GM18907 (cell line): Measurements from ENCODE around the gene CTNND2.

ENCODE experiments used
- ATAC-seq: cut with Tn5 transposase; IDR thresholded peaks from one replicate; pipeline ENCODE4 v1.9.1; 2021; ENCODE audit warnings: mild to moderate bottlenecking, moderate library complexity; ENCODE audit not compliant: unreplicated experiment

CTNND2 gene

DNA sequence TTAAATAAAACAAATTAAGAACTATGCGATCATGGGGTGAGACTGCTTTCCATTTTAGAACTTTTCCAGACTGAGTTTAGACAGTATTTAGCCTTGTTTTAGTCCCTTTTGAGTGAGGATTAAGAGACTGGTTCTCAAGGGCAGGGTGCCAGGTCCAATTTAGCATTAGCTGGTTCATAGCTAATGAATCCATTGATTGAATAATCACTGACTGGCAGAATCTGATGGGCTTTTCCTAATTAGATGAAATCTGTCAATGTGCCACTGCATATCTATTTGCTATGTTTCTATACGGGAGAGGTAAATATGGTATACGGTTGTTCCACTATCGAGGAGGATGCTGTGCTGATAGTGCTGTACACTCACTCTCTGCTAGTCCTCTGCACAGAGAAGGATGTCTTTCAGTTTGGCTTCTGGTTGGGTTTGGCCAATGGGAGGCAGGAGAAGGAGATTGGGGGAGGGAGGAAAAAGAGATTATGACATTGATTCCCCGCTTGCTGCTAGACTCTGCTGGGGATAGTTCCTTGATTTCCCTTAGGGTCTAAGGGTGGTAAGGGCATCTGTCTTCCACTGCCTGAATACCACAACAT, 496.6 kb downstream of the CTNND2 start:
- no peak for ATAC-seq

DNA sequence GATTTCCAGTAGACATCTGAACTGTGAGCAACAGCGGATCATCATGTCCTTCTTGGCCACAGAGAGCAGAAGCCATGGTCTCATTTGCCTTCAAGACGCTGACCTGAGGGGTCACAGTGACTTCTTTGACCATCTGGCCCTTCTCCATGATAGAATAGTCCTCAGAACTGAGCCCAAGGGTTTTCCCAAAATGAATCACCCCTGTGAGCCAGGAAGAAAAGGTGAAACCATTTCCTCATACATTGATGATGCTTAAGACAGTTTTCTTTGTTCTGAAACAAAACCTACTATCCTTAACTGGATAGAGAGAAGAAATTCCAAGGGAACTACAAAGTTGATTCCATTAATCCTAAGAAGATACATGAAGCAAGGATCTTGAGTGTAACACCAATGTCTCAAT, 503.9 kb downstream of the CTNND2 start:
- no peak for ATAC-seq

DNA sequence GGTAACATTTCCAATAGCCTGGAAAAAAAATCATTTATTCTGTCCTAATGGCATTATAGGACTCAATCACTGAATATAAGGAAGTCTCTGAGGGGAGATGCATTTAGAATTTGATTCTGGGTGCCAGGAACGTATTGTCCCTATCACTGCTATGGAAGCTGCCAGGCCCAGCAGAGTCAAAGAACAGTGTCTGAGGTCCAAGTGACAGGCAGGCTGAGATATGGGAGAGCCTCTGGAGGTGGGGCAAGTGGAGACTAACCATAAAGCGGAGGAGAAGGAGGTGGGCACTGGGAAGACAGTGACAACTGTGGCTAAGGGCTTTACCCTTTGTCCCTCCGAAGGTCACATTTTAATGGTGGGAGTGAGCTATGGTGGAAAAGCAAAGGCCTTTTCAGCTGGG, 505.5 kb downstream of the CTNND2 start:
- ATAC-seq, result no peak

DNA sequence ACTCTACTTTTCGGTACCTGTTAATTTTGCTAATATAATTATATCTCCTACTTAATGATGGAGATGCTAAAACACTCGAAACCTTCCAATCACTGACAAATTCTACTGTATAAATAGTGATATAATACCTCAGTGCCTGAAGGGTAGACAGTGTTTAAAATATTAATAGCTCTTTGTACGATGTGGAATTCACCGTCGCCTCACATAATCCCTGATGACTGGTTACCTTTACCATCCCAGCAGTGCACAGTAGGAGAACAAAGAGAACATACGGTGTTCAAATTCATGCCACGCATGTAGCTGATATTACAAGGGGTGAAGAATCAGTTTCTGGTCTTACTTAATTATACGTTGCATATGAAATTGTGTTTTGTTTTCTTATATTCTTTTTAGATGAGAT, 506.7 kb downstream of the CTNND2 start:
- ATAC-seq, result no peak

DNA sequence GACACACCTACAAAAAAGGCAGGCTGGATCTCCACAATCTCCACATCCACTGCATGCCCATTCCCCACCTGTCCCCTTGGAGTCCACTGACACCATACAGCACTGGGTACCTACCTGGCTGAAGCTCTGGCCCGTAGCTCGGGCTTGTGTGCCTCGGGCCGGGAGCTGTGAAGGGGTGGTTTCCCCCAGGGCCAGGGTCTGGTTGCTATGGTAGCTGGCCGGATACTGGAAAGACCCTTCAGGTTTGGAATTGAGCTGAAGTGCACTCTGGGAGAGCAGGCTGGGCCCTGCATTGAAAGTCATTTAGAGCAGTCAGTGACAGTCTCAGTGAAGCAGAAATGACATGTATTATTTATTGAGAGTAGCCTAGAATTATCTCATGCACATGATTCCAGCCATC, 507.3 kb downstream of the CTNND2 start:
- ATAC-seq, result no peak

DNA sequence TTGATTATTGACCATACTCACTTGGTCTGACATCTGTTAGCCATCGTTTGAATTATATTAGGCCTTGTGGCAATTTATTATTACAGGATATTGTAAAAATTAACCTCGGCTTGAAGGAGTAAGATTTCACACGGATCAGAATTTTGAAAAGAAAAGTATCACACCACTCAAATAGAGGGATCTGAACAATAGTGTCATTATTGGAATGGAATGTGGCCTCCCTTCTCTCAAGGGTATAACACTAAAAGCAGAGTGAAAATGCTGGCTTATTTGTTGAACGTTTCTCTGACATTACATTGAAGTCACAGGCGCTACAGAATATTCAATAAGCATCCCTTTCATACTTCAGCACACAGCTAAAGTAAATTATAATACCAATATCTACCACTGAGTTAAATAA, 509.3 kb downstream of the CTNND2 start:
- ATAC-seq, result no peak

DNA sequence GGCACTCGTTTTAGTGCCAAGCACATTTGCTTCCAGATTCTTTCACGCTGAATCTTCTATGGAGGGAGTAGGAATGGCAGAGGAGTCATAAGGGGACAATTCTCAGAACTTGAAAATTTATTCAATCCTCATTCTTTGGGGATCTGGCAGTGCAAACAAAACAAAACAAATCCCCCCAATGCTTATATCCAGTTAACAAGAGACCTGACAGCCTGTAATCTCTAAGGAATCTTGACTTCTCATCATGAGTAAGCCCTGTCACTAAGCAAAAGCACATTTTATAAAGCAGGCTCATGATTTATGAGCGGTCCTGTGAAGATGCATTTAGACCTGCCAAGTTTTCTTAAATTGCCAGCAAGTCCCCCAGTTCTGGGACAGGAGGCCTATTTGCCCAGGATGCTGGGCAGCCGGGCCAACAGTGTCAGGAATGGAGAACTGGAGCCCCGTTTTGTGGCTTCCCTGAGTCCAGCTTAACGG, 513.9 kb downstream of the CTNND2 start:
- ATAC-seq, result no peak

DNA sequence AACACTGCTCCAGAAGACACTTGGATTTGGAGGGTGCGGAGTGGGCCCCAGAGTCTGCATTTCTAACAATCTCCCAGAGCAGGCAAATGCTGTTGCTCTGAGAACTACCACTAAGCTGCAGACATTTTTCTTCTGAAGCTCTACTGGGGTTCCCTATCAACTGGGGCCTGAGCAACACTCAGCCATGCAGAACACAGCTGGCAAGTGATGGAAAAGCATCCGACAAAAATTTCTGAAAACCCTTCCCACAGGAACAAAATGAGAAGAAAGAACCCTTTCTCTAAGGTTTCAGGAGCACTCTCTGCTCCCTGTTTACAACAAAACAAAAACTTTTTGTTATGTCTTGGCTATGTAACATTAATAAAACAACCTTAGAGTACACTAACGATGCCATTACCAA, 516.9 kb downstream of the CTNND2 start:
- no peak for ATAC-seq

DNA sequence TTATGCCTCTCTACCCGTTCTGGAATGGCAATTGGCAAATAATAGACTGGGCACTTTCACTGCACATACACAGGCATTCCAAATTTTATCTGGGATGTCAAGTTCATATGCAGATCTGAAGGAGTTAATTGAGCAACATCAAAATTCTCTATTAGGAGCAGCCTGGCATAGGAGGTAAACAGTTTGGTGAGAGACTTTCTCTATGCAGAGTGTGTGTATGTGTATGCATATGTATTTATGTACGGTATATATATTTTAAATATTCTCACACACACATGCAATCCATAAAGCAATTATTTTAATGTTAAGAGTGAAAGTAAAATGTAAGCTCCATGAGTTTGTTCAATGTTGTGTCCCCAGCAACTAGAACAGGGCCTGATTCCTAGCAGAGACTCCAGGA, 517.8 kb downstream of the CTNND2 start:
- ATAC-seq, result no peak

DNA sequence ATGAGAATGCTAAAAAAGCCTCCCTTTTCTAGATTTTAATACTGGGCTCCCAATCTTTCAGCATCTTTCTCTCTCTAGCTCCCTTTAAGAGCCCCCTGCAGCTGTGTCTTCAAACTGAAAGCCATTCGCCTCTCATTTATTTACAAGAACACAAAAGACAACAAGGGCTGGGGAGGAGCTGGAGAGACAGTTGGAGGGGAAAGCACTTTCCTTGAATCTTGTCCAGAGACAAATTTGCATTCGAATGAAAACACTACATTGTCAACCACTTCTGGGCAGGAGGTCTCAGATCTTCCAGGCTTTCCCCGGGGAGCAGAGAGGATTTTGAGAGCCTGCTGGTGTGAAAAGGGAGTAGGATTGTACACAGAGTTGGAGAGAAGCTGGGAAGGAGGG, 518.3 kb downstream of the CTNND2 start:
- ATAC-seq, result no peak

DNA sequence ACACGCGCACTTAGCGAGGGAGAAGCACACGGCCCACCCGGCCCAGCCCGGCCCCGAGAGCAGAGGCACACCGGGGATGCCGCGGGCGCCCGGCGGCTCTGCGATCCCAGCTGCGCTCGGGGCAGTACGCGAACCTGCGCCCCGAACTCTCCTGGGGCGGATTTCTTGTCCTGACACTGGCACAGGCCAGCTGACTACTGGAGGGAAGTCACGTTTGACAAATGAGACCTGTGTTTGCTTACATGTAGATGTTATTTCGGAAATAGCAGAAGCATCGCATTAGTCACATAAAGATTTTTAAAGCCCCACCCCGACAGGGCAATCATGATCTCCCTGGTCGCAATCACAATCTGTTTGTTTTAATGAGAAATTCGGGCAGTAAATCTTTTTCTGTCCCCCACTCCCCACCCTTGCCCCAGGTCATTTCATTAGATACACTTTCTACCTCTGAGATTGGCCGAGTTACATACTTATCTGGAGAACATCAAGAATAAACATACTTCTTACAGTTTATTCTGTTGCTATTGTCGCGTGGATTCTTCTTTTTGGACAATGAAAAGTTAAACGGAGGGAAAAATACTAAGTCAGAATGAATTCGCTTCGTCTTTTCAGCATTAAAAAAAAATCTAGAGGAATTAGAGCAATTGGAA, 518.9 kb downstream of the CTNND2 start:
- ATAC-seq, result no peak

DNA sequence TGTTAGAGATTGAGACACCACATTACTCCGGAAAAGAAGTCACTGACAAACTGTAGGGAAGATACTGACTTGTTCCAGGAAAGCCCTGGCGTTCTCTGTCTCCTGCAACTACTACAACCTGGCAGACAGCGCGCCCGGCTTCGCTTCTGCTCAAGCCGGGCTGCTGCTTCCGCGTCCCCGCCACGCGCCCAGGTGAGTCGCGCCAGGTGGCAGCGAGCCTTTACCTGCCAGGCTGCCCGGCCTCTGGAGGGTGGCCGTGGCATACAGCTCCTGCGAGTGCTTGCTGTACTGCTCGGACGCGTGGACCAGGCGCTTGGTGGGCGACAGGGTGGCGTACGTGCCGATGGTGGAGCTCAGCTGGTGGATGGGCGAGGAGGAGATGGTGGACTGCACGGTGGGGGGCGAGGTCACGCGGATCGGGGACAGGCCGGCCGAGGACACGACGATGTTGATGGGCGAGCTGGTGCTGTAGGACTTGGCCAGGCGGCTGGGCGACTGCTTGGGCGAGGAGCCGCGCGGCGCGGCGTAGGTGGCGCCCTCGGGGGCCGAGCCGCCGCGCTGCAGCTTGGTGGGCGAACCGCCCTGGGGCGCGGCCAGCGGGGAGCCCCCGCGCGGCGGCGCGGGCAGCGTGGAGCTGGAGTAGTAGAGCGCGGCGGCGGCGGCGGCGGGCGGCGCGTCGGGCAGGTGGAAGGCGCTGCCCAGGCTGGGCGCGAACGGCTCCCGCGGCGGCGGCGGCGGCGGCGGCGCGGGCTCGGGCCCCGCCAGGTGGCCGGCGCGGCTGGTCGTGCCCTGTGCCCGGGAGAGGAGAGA, 519.6 kb downstream of the CTNND2 start:
- ATAC-seq, result no peak

DNA sequence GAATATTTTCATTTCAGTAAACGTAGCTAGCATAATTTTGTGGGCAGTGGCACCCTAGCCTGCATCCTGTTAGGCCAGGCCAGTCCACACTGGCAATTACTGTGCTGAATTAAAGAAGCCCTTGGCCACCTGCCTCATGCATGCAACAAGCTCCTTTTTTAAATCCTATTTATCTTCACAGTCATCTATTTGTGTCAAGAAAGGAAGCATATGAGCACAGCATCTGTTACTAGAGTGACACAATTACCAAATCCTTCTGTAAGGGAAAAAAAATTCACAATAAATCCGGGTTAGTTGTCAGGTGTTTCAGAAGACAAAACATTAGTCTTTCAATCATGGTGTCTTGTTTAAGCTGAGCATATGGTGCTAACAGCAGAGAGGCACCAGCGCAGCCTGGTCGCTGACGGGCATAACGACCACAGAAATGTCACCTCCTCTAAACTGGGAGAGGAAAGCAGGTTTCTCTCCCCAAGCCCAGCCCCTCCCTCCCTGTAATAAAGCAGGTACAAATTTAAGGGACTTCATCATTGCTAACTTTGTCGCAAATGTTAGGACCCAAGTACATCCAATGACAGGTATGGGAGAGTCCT, 520.6 kb downstream of the CTNND2 start:
- no peak for ATAC-seq

DNA sequence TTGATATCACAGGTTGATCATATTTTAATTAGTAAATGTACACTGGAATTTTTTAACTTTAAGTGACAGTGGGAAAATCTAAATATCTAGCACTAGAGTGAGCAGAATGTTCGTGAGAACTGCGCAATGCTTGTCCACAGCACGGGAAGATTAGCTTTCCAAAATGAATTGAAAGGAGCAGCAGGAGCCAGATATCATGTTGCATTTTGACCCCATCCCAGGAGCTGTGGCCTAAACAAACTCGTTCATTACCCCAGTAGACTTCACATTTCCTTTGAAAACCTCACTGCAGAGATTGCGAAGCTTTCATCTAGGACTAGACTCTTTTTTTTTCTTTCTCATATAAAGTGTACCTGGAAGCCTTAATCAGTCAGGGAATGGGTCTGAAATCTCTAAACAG, 525.8 kb downstream of the CTNND2 start:
- ATAC-seq, result no peak

DNA sequence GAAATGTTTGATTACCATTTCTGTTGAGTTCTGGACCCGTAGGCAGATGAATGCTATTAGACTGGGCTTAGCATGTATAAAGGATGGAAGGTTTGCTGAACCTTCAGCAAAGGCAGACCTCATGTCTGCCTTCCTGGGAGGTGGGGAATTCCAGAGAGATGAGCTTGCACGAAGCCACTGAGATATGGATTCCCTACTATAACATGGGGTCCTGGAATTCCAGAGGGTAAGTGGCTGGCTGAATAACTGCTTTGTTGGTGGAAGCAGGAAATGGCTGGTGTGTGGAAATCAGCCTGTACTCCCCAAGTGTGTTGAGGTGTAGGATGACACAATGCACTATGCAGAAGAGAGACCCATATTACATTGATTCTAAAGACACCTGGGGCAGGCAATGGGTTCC, 526.4 kb downstream of the CTNND2 start:
- no peak for ATAC-seq

DNA sequence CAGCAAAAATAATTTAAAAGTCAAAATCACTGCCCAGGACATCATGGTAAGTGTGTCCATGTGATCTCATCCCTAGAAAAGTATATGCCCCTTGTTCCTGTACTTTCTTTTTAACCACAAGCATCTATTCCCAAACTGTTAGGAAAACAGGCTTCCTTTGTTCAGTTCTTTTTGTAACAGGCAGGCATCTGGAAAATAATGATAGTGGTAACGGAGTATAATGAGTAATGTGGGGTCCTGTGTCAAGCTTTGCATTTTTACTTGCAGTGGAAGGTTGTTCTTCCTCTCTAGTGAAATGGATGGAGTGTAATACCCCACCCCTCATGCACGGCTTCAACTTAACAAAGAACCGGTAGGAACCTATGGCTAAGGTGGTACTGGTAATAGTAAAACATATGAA, 532.1 kb downstream of the CTNND2 start:
- ATAC-seq, result no peak

DNA sequence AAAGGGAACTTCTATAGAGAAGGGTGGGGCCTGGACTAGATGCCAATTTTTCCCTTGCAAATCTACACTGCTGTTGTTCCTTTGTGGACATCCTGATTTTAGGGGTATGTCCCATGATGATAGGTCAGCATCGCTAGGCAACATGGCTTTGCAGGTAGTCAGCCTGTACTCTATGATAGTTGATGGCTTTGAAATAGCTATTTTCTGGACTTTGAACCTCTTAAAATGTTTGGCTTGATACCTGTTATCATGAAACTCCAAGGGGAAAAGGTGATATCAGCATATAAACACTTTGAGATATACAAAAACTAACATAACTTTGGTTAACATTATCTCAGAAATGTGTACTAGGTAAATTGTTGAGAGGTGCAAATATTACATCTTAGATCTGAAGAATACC, 533.2 kb downstream of the CTNND2 start:
- ATAC-seq, result no peak

DNA sequence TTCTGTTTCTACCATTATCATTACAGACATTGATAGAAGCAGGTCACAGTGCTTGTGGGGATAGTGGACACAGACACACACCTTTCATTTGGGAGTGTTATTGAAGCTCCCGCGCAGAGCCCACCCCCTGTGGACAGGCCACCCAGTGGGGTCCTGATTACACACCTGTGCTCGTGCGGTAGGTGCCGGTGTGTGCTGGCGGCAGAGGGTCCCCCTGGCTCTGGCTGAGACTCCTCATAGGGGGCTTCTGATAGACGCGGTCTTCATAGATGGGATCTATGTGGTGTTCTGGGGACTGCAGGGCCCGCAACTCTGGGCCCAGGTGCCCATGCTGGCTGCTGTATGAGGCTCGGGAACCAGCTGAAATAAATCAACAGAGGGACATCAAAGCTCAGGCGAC, 539.7 kb downstream of the CTNND2 start:
- ATAC-seq, result no peak

DNA sequence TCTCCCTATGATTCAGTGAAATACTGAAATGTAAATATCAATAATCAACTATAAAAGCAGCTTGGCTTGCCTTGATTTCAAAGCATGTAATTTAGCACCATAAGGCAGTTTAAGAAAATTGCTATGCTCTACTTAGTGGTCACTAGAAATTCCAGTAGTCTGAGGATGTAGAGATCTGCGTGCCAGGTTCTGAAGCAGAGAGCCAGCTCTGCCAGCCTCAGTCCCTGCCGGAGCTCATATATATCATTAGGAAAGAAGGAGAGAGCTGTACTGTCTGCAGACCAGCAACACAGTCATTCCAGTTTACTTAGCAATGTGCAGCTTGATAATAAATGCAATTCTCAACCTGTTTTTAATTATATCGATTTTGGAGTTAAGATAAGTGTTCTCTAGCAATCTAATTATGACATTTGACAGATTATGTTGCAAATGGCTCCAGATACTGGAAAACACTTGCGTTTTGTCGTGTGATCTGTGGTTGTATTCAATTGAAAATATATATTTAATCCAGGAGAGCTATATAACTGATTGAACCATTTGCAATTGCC, 540.5 kb downstream of the CTNND2 start:
- no peak for ATAC-seq

DNA sequence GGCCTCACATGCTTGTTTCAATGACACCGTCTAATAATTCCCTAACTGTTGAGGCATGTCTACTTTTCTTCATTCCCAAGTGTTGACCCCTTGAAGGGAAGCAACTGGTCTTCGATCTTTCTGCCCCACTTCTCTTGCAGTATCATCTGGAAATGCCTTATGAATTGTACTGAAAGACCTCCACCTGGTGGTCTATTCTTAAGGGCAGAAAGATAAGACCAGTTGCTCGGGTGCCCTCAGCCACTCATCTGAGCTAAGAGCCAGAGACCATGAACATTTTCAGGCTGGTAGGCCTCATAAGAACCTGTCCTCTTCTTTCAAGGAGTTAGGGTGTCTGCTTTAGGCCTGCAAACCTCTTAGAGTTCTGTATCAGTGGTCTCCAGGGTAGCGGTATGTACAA, 542.5 kb downstream of the CTNND2 start:
- ATAC-seq, result no peak

DNA sequence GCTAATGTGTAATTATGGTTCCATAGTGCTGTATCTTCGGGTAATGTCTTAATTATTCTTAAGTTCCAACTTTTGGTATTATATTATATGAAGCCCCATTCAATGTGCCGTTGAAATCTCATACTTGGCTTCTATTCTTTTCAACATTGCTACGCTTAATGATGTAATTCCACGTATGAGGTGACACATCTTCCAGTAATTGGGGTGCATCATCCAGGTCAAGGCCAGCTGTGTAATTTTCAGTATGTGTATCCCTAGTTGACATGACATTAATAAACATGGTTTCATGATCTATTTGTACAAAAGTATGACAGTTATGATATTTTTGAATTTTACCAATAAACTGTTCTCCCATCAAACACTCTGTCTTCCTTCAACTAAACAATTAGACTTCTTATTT, 546.3 kb downstream of the CTNND2 start:
- ATAC-seq, result no peak

DNA sequence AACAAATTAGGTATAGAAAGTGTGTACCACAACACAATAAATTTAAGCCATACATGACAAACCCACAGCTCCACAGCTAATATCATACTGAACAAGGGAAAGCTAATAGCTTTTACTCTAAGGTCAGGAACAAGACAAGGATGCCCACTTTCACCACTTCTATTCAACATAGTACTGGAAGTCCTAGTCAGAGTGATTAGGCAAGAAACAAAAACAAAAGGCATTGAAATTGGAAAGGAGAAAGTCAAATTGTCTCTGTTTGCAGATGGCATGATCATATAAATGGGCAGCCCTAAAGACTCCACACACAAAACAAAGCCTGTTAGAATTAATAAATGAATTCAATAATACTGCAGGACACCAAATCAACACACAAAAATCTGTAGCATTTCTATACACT, 548.8 kb downstream of the CTNND2 start:
- ATAC-seq, result no peak
